GM21723 (cell line): ENCODE results near the gene ANGPTL4.
"Not testable (repeated sequence)": the region's sequence is repeated elsewhere in the genome, so short reads cannot be mapped to it uniquely, and the experiment has no call there.

Source experiments
- ATAC-seq: cut with Tn5 transposase; IDR thresholded peaks from one replicate; pipeline ENCODE4 v1.9.1; 2021; ENCODE audit warnings: mild to moderate bottlenecking, moderate library complexity; ENCODE audit not compliant: unreplicated experiment

The ANGPTL4 gene, protein sequence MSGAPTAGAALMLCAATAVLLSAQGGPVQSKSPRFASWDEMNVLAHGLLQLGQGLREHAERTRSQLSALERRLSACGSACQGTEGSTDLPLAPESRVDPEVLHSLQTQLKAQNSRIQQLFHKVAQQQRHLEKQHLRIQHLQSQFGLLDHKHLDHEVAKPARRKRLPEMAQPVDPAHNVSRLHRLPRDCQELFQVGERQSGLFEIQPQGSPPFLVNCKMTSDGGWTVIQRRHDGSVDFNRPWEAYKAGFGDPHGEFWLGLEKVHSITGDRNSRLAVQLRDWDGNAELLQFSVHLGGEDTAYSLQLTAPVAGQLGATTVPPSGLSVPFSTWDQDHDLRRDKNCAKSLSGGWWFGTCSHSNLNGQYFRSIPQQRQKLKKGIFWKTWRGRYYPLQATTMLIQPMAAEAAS

DNA sequence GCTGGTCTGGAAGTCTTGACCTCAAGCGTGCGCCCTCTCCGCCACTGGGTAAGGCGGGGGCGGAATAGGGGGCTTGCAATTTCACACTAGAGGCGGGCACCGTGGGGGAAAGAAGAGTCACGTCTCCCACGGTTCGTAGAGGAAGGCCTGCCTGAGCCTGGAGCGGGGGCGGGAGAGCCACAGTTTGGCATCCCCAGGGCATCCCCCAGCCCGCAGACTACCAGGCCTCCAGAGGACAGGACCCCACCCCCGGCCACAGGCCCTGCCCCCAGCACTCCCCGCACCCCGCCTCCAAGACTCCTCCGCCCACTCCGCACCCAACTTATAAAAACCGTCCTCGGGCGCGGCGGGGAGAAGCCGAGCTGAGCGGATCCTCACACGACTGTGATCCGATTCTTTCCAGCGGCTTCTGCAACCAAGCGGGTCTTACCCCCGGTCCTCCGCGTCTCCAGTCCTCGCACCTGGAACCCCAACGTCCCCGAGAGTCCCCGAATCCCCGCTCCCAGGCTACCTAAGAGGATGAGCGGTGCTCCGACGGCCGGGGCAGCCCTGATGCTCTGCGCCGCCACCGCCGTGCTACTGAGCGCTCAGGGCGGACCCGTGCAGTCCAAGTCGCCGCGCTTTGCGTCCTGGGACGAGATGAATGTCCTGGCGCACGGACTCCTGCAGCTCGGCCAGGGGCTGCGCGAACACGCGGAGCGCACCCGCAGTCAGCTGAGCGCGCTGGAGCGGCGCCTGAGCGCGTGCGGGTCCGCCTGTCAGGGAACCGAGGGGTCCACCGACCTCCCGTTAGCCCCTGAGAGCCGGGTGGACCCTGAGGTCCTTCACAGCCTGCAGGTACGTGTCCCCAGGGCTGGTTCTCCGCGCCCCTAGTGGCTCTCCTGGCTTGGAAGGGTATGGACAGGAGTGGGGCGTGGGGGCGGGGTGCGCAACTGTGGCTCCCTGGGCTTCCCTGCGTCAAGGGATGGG, at the start of gene ANGPTL4:
TSS of gene ANGPTL4 (plus strand) at position 353 of the 969 bp plus-strand sequence. CDS start at position 520, 167 bp downstream.
- ATAC-seq, result no peak

DNA sequence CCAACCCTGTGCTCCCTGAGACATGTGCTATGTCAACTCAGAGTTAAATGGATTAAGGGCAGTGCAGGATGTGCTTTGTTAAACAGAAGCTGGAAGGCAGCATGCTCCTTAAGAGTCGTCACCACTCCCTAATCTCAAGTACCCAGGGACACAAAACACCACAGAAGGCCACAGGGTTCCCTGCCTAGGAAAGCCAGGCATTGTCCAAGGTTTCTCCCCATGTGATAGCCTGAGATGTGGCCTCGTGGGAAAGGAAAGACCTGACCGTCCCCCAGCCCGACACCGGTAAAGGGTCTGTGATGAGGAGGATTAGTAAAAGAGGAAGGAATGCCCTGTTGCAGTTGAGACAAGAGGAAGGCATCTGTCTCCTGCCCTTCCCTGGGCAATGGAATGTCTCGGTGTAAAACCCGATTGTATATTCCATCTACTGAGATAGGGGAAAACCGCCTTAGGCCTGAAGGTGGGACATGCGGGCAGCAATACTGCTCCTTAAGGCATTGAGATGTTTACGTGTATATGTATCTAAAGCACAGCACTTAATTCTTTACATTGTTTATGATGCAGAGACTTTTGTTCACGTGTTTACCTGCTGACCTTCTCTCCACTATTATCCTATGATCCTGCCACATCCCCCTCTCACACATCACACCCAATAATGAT, 48.8 kb upstream of the ANGPTL4 start:
- not testable (repeated sequence) for ATAC-seq

DNA sequence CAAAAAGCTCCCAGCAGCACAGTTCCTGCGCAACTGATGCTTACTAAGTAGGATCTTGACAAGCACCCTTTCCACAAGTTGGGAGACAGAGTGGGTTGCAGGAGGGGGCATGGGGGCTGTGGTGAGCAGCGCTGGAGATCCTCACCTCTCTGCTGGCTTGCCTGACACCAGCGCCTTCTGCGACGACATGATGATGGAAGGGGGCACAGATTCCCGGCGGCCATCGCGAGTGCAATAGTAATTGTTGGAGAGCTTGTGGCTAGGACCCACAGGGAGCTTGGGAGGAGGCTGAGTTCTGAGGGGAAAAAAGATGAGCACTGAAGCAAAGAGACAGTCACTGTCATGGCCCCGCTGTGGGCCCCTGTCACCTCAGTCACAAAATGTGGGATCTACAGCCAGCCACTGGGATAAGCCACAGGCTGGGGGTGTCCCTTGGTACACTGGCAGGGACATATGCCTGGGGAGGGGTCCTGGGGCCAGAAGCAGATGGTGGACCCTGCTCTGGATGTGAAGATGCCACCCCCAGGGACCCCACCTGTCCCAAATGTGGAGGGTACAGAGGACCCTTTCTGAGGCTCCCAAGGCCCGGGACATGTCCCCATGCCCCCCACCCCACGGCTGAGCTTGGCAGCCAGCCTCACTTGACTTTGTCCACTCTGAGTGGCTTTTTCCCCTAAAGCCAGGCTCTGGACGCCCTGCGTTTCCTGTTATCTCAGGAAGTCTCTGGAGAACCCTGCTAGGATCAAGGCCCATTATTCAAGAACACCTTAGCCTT, 47.4 kb upstream of the ANGPTL4 start:
- no peak for ATAC-seq

DNA sequence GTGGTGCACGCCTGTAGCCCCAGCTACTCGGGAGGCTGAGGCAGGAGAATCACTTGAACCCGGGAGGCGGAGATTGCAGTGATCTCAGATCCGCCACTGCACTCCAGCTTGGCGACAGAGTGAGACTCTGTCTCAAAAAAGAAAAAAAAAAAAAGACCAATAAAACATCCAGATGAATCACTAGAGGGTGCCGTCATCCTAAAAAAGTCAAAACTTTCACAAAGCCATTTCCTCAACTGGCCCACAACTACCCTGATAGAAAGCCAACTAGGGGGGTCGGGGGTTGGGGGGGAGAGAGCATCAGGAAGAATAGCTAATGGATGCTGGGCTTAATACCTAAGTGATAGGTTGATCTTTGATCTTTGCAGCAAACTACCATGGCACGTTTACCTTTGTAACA, 45.1 kb upstream of the ANGPTL4 start:
- not testable (repeated sequence) for ATAC-seq

DNA sequence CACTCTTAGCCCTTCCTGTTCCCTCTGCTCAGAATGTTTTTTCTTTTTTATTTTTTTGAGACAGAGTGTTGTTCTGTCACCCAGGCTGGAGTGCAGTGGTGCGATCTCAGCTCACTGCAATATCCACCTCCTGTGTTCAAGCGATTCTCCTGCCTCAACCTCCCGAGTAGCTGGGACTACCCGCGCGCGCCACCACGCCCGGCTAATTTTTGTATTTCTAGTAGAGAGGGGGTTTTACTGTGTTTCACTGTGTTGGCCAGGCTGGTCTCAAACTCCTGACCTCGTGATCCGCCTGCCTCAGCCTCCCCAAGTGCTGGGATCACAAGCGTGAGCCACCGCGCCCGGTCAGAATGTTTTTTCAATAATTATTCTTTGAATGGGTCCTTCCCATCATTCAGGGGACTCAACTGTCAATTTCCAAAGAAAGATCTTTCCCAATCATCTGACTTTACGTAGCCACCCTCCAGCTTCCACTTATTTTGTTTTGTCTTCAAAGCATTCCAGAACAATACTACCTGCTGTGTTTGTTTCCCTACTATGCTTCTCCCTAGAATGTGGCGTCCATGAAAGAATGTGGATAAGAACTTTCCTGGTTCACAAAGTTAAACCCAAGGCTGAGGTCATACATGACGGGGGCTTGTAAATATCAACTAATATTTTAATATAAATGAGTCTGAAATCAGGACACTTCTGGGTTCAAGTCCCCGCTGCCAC, 44.0 kb upstream of the ANGPTL4 start:
- ATAC-seq, result no peak

DNA sequence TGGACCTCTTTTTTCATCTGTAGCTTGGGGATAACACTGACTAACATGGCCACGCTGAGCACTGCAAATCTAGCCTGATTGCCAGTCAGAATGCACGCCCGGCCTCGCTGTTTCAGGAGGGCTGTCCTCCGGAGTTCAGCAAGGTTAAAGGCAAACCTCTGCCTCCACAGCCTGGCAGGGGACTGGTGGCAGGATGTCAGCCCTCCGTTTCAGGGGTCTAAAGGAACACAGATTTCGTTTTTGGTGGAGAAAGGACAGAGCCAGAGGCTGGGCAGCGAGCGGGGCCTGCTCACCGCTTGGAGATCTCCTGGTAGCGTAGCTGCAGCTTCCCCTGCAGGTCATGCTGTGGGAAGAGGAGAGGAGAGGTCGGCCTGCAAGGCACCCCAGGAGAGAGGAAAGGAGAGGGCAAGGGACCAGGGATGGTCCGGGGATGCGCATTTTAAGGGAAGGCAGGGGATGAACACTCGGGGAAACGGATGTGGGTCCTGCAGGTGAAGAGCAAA, 43.3 kb upstream of the ANGPTL4 start:
- ATAC-seq, result peak; percentile 23

DNA sequence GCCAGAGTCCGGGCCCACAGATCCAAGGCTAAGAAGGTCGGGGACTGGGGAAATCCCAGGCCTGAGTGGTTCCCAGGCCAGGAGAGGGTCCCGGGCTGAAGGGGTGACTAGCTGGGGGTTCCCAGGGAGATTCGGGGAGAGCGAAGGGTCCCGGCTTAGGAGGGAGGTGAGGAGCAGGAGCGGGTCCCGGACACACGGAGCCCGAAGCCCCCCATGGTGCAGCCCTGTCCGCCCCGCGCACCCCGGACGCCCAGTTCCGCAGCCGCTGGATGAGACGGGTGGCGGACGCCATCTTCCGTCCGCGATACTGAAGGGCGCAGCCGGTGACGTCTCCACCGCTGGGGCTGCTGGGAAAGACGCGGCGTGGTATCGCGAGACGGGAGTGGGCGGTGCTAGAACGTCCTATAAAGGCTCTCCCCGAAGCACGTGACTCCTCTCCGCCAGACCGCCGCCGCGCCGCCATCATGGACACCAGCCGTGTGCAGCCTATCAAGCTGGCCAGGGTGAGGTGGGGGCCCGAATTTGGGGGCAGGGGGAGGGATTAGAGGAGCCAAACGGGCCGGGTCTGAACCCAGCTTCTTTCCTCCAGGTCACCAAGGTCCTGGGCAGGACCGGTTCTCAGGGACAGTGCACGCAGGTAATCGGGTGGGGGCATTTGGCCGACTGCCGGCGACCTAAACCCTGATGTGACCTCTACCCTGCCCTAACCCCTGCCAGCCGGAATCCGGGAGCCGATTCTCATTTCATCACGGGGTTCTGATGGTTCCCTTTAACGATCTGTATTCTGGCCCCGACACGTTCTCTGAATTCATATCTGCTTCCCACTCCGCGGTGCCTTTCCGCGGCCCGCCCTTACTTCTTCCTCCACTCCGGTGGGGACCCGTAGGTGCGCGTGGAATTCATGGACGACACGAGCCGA, 42.6 kb upstream of the ANGPTL4 start, which contains the start of the genes NDUFA7 and RPS28:
TSS of gene NDUFA7 (minus strand) at position 309 of the 919 bp plus-strand sequence. CDS start at position 292, 17 bp downstream.
TSS of gene RPS28 (plus strand) at position 430 of the 919 bp plus-strand sequence. CDS start at position 465, 35 bp downstream.
- ATAC-seq, result peak; percentile 81

DNA sequence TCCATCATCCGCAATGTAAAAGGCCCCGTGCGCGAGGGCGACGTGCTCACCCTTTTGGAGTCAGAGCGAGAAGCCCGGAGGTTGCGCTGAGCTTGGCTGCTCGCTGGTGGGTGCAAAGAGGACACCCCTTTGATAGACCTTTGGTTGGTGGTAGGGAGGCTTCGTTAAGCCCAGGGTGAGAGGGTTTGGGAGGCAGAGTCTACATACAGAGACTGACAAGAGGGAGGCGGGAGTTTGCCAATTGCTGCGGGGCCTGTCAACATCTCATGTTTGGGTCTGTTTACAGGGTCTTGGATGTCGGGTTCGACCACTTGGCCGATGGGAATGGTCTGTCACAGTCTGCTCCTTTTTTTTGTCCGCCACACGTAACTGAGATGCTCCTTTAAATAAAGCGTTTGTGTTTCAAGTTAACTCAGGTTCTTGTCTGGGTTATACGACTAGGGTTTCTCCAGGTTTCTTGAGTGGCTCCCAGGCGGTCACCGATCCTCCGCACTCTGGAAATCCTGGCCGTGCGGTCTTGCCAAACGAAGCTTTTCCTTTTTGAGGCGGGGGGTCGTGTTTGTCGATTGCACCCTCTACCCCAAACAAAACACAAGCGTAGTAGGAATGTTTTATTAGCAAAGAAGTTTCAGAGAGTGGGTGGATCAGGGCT, 41.8 kb upstream of the ANGPTL4 start:
- no peak for ATAC-seq

DNA sequence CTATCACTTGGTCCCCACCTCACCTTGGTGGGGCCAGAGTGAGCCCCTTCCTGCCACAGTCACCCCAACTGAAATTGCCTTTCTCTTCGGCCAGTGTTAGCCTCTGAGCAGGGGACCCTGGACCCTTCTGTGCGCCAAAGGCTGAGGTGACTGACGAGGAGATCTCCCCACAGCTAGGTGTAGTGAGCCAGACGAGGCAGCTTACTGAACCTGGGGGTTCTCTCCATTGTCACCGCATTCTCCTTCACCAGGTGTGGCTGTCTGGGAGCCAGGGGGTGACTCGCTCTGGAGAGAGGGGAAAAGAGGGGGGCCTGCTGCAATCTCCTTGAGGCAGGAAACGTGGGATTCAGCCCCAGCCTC, 41.3 kb upstream of the ANGPTL4 start:
- ATAC-seq, result no peak

DNA sequence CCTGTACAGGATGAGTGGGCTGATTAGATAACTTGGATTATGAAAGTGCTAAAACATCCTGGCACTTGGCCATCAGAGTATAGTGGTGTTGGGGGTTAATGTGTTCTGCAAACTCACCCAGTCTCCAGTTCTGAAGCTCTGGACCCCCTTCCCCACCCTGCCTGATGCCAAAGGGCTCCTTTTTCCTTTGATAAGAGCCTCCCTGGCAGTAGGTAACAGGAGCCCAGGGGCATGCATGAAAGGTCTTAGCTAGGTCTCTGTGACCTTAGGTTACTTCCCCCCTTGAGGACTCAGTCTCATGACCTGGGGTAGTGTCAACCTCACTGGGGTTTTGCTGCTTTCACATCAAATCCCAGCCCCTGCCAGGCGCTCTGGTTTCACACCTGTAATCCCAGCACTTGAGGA, 40.2 kb upstream of the ANGPTL4 start:
- ATAC-seq, result no peak

DNA sequence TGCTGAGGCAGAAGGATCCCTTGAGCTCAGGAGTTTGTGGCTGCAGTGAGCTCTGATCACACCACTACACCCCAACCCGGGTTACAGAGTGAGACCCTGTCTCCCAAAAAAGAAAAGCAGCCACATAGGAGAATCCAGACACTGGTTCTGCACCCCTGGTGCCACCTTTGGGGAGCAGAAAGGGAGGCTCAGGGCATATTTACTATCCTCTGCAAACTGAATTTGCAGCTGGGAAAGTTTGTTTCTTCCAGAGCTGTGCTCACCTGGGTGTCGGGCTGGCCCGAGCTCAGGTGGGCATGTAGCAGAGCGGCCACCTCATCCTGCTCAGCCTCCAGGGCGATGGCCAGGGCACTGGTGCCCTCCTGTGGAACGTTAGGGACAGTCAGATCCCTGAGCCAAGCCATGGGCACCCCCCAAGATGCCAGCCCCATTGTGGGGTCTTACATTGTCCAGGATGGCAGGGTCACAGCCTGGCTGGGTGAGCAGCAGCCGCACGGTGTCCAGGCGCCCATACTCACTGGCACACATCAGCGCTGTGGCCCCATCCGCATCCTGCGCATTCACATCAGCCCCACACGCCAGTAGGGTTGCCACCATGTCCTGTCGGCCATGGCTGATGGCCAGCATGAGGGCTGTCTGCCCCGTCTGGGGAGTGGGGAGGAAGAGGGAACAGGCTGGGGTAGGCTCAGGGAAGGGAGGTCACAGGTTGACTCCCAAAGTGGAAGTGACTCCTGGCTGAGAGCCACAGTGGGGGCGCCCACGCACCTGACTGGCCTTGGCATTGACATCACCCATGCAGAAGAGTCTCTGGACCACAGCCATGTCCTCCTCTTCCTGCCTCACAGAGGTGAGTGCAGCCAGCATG, 39.5 kb upstream of the ANGPTL4 start:
- ATAC-seq, result no peak

DNA sequence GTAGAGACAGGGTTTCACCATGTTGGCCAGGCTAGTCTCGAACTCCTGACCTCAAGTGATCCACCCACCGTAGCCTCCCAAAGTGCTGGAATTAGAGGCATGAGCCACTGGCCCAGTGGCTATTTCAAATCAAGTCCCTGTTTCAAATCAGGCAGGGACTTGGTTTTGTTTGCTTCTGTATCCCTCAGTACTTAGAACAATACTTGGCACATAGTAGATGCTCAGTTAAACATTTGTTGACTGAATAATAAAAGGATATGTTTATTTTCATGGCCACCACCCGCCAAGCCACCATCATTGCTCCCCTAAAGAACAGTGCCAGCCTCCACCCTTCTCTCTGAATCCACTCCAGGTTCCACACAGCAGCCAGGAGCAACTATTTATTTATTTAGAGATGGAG, 38.5 kb upstream of the ANGPTL4 start:
- ATAC-seq, result no peak

DNA sequence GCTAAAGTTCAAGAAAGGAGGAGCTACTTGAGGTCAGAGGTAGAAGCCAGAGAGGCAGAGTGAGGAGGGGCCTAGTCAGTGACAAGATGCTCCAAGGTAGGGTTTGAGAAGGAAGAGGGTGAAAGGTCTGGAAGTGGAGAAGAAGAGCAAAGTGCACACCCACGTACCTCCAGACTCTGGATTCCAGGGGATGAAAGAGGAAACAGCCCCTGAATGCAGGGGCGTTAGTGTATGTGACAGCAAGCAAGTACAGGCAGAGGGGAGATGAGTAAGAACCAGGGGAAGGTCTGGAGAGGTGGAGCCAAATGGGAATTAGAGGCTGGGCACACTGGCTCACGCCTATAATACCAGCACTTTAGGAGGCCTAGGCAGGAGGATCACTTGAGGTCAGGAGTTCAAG, 34.0 kb upstream of the ANGPTL4 start:
- ATAC-seq, result no peak

DNA sequence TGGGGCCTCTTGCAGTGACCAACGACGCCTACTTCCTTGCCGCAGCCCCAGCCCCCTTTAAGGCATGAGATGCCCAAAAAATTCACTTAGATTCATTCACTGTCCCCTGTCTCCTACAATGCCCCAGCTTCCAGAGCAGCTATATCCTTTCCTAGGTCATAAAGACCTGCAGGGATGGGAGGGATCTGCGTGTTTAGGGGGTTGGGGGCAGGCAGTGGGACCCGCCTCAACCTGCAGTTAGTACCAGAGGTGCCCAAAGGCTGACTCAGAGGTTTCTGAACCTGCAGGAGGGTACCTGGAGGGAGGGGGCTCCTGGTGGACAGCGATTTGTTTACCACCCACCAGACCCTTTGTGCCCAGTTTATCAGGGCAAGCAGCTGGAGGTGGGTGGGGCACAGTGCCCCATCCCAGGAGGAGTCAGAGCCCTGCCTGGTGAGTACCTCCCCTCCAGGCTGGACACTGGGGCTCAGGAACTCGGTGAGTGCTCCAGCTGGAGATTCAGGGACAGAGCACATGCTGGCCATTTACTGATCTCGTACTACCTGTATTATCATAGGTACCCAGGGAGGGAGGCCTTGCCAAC, 32.6 kb upstream of the ANGPTL4 start:
- ATAC-seq, result no peak

DNA sequence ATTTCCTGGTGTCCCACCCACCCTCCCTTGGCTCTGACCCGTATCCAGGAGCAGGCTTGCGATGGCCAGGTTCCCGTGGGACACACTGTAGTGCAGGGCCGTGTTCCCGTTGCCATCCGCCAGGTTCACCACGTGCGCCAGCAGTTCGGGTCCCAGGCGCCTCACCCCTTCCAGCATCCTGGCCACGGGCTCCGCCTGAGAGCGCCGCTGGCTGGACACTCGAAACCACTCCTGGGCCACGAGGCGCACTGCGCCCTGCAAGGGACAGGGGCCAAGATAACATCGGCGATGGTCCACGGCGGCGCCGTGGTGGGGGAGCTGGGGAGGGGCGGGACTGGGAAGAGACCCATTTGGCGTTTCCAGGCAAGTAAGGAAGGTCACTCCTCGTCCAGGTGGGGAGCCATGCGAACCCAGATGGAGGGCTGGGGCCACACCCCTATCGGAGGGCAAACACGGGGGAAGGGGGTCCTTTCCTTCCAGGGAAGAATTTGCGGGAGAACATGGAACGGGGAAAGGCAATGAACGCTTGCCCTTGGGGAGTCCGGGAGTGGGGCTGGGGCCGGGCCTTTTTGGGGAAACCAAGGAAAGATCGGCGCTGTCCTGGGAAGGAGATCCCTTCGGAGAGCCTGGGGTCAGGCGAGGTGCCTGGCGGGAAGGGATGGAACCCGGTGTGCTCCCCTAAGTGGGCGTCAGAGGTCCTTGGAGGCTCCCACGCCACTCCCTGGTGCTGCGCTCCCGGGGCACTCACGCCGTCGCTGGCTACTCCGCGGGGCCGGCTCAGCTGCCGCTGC, 30.8 kb upstream of the ANGPTL4 start:
- no peak for ATAC-seq
